HepG2 (cell line): ENCODE data around the gene ADGRD1. TPM values are rescaled to one million over a fixed set of nuclear protein-coding genes. Genes with fewer than 3 reads are reported as not detected.

ENCODE experiments used
- DMTF1 ChIP-seq: sonication (generic); formaldehyde crosslinking; IDR thresholded peaks from 2 replicates; pipeline ENCODE4 v1.4.0; 2020; ENCODE audit warnings: mild to moderate bottlenecking, missing genetic modification reagents
- DR1 ChIP-seq: sonication (generic); formaldehyde crosslinking; IDR thresholded peaks from 2 replicates; pipeline ENCODE4 v1.8.0; 2021; ENCODE audit warnings: mild to moderate bottlenecking, missing genetic modification reagents, inconsistent platforms
- EED ChIP-seq: sonication (generic); formaldehyde crosslinking; IDR thresholded peaks from 2 replicates; pipeline ENCODE4 v1.5.0; 2020; ENCODE audit warnings: mild to moderate bottlenecking, missing genetic modification reagents
- FOSL1 ChIP-seq: sonication (generic); formaldehyde crosslinking; IDR thresholded peaks from 2 replicates; pipeline ENCODE4 v1.9.0; 2021; ENCODE audit warnings: missing genetic modification reagents, borderline replicate concordance
- FOXP4 ChIP-seq: sonication (generic); formaldehyde crosslinking; IDR thresholded peaks from 2 replicates; pipeline ENCODE4 v1.4.0; 2020; ENCODE audit warnings: missing genetic modification reagents
- IKZF1 ChIP-seq: fragments of 450-650 bp; IDR thresholded peaks from 2 replicates; pipeline ENCODE4 v1.7.1; 2016
- IRX3 ChIP-seq: sonication (generic); formaldehyde crosslinking; IDR thresholded peaks from 2 replicates; pipeline ENCODE4 v1.8.1; 2023; ENCODE audit warnings: mild to moderate bottlenecking, low read depth, missing genetic modification reagents, borderline replicate concordance
- KDM4B ChIP-seq: sonication (generic); formaldehyde crosslinking; IDR thresholded peaks from 2 replicates; pipeline ENCODE4 v1.4.0; 2020; ENCODE audit warnings: missing genetic modification reagents
- KMT2B ChIP-seq: IDR thresholded peaks from 2 replicates; pipeline ENCODE4 v1.6.1; 2016; ENCODE audit warnings: missing genetic modification reagents, missing compliant biosample characterization
- PAF1 ChIP-seq: IDR thresholded peaks from 2 replicates; pipeline ENCODE4 v1.6.1; 2016; ENCODE audit warnings: missing genetic modification reagents, missing compliant biosample characterization
- PHF21A ChIP-seq: sonication (generic); formaldehyde crosslinking; IDR thresholded peaks from 2 replicates; pipeline ENCODE4 v1.5.0; 2020; ENCODE audit warnings: mild to moderate bottlenecking, missing genetic modification reagents
- PPARG ChIP-seq: conservative IDR thresholded peaks from 2 replicates; pipeline ENCODE4 v1.6.1; 2016; ENCODE audit warnings: missing biosample characterization, missing genetic modification reagents
- TCF12 ChIP-seq, 2 experiments: fragments of 450-650 bp in 1 of 2; sonication (generic) in 1 of 2; formaldehyde crosslinking in 1 of 2; IDR thresholded peaks; 2 replicates each; pipeline versions ENCODE4 v1.6.1 to v1.8.0; 2017 to 2022; ENCODE audit warnings: antibody characterized with exemption in 1 of 2, mild to moderate bottlenecking in 1 of 2, missing genetic modification reagents in 1 of 2, moderate library complexity in 1 of 2
- XRCC5 ChIP-seq: fragments of 200-400 bp; formaldehyde crosslinking; optimal IDR thresholded peaks from 2 replicates; pipeline ENCODE3; 2017; ENCODE audit warnings: mild to moderate bottlenecking, low read length
- ZBTB20 ChIP-seq: sonication (generic); formaldehyde crosslinking; IDR thresholded peaks from 2 replicates; pipeline ENCODE4 v1.8.1; 2023; ENCODE audit warnings: missing genetic modification reagents, low read depth, mild to moderate bottlenecking, borderline replicate concordance
- ZNF101 ChIP-seq: sonication (generic); formaldehyde crosslinking; IDR thresholded peaks from 2 replicates; pipeline ENCODE4 v1.4.0; 2020; ENCODE audit warnings: mild to moderate bottlenecking, low read depth, missing genetic modification reagents, borderline replicate concordance
- ZNF446 ChIP-seq: sonication (generic); formaldehyde crosslinking; IDR thresholded peaks from 2 replicates; pipeline ENCODE4 v1.5.0; 2020; ENCODE audit warnings: mild to moderate bottlenecking, missing genetic modification reagents
- ZNF557 ChIP-seq: sonication (generic); formaldehyde crosslinking; IDR thresholded peaks from 2 replicates; pipeline ENCODE4 v1.4.0; 2020; ENCODE audit warnings: missing genetic modification reagents
- ZNF574 ChIP-seq: sonication (generic); formaldehyde crosslinking; IDR thresholded peaks from 2 replicates; pipeline ENCODE4 v1.4.0; 2020; ENCODE audit warnings: missing genetic modification reagents
- ZNF598 ChIP-seq: sonication (generic); formaldehyde crosslinking; IDR thresholded peaks from 2 replicates; pipeline ENCODE4 v1.5.1; 2020; ENCODE audit warnings: mild to moderate bottlenecking, missing genetic modification reagents, borderline replicate concordance
- ZNF616 ChIP-seq: sonication (generic); formaldehyde crosslinking; IDR thresholded peaks from 2 replicates; pipeline ENCODE4 v1.5.0; 2020; ENCODE audit warnings: low read depth, mild to moderate bottlenecking, missing genetic modification reagents
- ZSCAN25 ChIP-seq: sonication (generic); formaldehyde crosslinking; IDR thresholded peaks from 2 replicates; pipeline ENCODE4 v1.8.0; 2022; ENCODE audit warnings: mild to moderate bottlenecking, missing genetic modification reagents
- polyA plus RNA-seq, 8 experiments: library from polyadenylated mRNA; depleted of rRNA in 3 of 8; stranded (reverse) in 7 of 8; unstranded in 1 of 8; fragments of >200 nt; fragmentation: Illumina TruSeq in 4 of 8; extraction: Trizol in 4 of 8; gene quantifications; 2 replicates each; pipeline versions ENCODE4 v1.2.1 to v1.2.3, GENCODE V29; 2011 to 2016; ENCODE audit warnings: low read depth in 4 of 8, missing spikeins in 1 of 8, mixed read lengths in 1 of 8; ENCODE audit not compliant: insufficient read depth in 1 of 8
- total RNA-seq, 5 experiments: library from RNA; depleted of rRNA; stranded (reverse); fragments of >200 nt; fragmentation: Illumina TruSeq; extraction: Trizol; gene quantifications; 2 replicates each; pipeline ENCODE4 v1.2.3, GENCODE V29; 2016; ENCODE audit warnings: low read depth in 1 of 5
- TF ChIP-seq, protein P1 (sequence below): sonication (generic); IDR thresholded peaks from 2 replicates; pipeline ENCODE4 v1.6.1; 2016; ENCODE audit warnings: low read depth, borderline replicate concordance

Gene ADGRD1
- total and polyA plus RNA-seq, 2 of the 13 experiments (the other 11 are each of a cell fraction or from before 2014, with no cell fraction given), result 0.46 to 12.4 TPM

- TF ChIP-seq FOXP4 (peak; percentile 53), PAF1 (CRISPR knock-in tag) (no peak), XRCC5 (no peak), PHF21A (CRISPR knock-in tag) (0 out of 2 replicates have a peak, but pooled peaks have one; percentile 43), KMT2B (0 out of 2 replicates have a peak, but pooled peaks have one; percentile 3), KDM4B (CRISPR knock-in tag) (no peak), ZNF101 (CRISPR knock-in tag) (no peak), IKZF1 (no peak), TCF12 (IDR thresholded peaks at IDR 0.05) (no peak), TCF12 (CRISPR knock-in tag; IDR thresholded peaks at IDR 0.05) (no peak), ZNF446 (CRISPR knock-in tag) (no peak), ZBTB20 (CRISPR knock-in tag) (no peak), EED (CRISPR knock-in tag) (no peak), FOSL1 (CRISPR knock-in tag) (no peak), ZNF598 (CRISPR knock-in tag) (no peak), ZSCAN25 (CRISPR knock-in tag) (no peak; the same call in 1 of the 2 replicates), ZNF616 (CRISPR knock-in tag) (no peak), ZNF557 (CRISPR knock-in tag) (no peak), DR1 (no peak), ZNF574 (CRISPR knock-in tag) (no peak), DMTF1 (CRISPR knock-in tag) (no peak), IRX3 (CRISPR knock-in tag) (no peak), PPARG (CRISPR knock-in tag) (no peak)
- TF ChIP-seq, protein P1, sequence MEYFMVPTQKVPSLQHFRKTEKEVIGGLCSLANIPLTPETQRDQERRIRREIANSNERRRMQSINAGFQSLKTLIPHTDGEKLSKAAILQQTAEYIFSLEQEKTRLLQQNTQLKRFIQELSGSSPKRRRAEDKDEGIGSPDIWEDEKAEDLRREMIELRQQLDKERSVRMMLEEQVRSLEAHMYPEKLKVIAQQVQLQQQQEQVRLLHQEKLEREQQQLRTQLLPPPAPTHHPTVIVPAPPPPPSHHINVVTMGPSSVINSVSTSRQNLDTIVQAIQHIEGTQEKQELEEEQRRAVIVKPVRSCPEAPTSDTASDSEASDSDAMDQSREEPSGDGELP, result peak; percentile 11; the same call in 1 of the 2 replicates
These were observed 18.3 kb downstream of the ADGRD1 start (continued) for GRCh38 chr12:130971925-130972585.
